Thoracic aorta (tissue), 2 donors: ENCODE data around the gene CD37. TPM values are rescaled to one million over a fixed set of nuclear protein-coding genes. Genes with fewer than 3 reads are reported as not detected.
"Not testable (repeated sequence)": the region's sequence is repeated elsewhere in the genome, so short reads cannot be mapped to it uniquely, and the experiment has no call there.

Experiments used
- ATAC-seq: fragments of 150-250 bp; one replicate; pipeline ENCODE4 v1.8.0; 2017; ENCODE audit warnings: low read depth; ENCODE audit not compliant: insufficient number of reproducible peaks, low FRiP score
- DNase-seq: peaks from one replicate; pipeline ENCODE4 v3.0.0-alpha.2; 2020; ENCODE audit warnings: low spot score
- H3K27ac ChIP-seq, 2 donors: fragments of 200-600 bp; sonication (generic); 1 replicate in 1 of 2; 2 replicates in 1 of 2; pipeline ENCODE4 v1.5.1; 2016; ENCODE audit warnings: mild to moderate bottlenecking in 2 of 2, moderate library complexity in 2 of 2
- H3K27me3 ChIP-seq: fragments of 200-600 bp; sonication (generic); replicated peaks from 2 replicates; pipeline ENCODE4 v1.6.0; 2016; ENCODE audit warnings: mild to moderate bottlenecking; ENCODE audit not compliant: insufficient read depth
- H3K36me3 ChIP-seq: fragments of 200-600 bp; sonication (generic); one replicate; pipeline ENCODE4 v1.5.1; 2016
- H3K4me1 ChIP-seq, 2 donors: fragments of 200-600 bp; sonication (generic); 1 replicate in 1 of 2; 2 replicates in 1 of 2; pipeline versions ENCODE4 v1.5.1 to v1.6.0; 2016; ENCODE audit warnings: low read depth in 2 of 2, mild to moderate bottlenecking in 1 of 2; ENCODE audit not compliant: control insufficient read depth in 1 of 2
- H3K4me3 ChIP-seq: fragments of 200-600 bp; sonication (generic); 2 replicates; pipeline ENCODE4 v1.5.1; 2016; ENCODE audit warnings: mild to moderate bottlenecking
- H3K9me3 ChIP-seq: fragments of 200-600 bp; sonication (generic); 2 replicates; pipeline ENCODE4 v1.5.1; 2016
- CTCF ChIP-seq: fragments of 200-600 bp; sonication (generic); IDR thresholded peaks from one replicate; pipeline ENCODE4 v1.5.1; 2019; ENCODE audit warnings: antibody characterized with exemption
- total RNA-seq, 2 donors: library from RNA; depleted of rRNA; stranded (reverse); fragments of >200 nt; gene quantifications; one replicate each; pipeline versions ENCODE4 v1.1.0 to v1.2.3, GENCODE V29; 2016

CD37 gene
- 10 to 100 TPM; 29.8 to 33.0 TPM for total RNA-seq

GRCh38 chr19:49335071-49335783, at the start of gene CD37:
TSS of gene CD37 (plus strand) at chr19:49335406. CDS start at chr19:49335541, 135 bp downstream.
- DNase-seq (no peak), ATAC-seq (no peak)
- H3K36me3 ChIP-seq = no peaks in the 10 kb centered on the region
- H3K27ac ChIP-seq = no peak within 1 kb of the TSS
- H3K27me3 ChIP-seq = no peaks in the 10 kb centered on the region
- H3K9me3 ChIP-seq = no peaks in the 10 kb centered on the region
- H3K4me1 ChIP-seq = peaks cover 0 to 15% of the 10 kb centered on the region in 2 donors
- no peak for TF ChIP-seq CTCF
- H3K4me3 ChIP-seq = peak within 1 kb of the TSS; percentile 66

GRCh38 chr19:49287141-49287770, 48.0 kb upstream of the CD37 start:
- H3K4me3 ChIP-seq = no peak overlapping the region
- ATAC-seq (no peak), DNase-seq (no peak)
- no peak for TF ChIP-seq CTCF
- no peaks in the 10 kb centered on the region for H3K36me3 ChIP-seq
- H3K27ac ChIP-seq = no peak overlapping the region
- no peaks in the 10 kb centered on the region for H3K27me3 ChIP-seq
- H3K4me1 ChIP-seq = no peaks in the 10 kb centered on the region
- no peaks in the 10 kb centered on the region for H3K9me3 ChIP-seq

GRCh38 chr19:49288205-49288604, 47.0 kb upstream of the CD37 start:
- DNase-seq, H3K4me3 ChIP-seq, H3K27ac ChIP-seq, H3K4me1 ChIP-seq, ATAC-seq, H3K27me3 ChIP-seq, H3K36me3 ChIP-seq, H3K9me3 ChIP-seq: not testable (repeated sequence)

GRCh38 chr19:49289286-49289685, 45.9 kb upstream of the CD37 start:
- not testable (repeated sequence) for H3K27ac ChIP-seq, H3K27me3 ChIP-seq, H3K9me3 ChIP-seq, H3K36me3 ChIP-seq, H3K4me3 ChIP-seq, ATAC-seq, DNase-seq, H3K4me1 ChIP-seq

GRCh38 chr19:49290517-49290916, 44.7 kb upstream of the CD37 start:
- DNase-seq (no peak), ATAC-seq (no peak)
- Histone ChIP-seq H3K9me3 (no peaks in the 10 kb centered on the region), H3K4me3 (no peak overlapping the region), H3K27me3 (no peaks in the 10 kb centered on the region), H3K27ac (no peak overlapping the region), H3K36me3 (no peaks in the 10 kb centered on the region), H3K4me1 (peaks cover 0 to 5% of the 10 kb centered on the region in 2 donors)
- TF ChIP-seq CTCF = no peak

GRCh38 chr19:49294401-49294800, 40.8 kb upstream of the CD37 start:
- Histone ChIP-seq H3K4me1 (peaks cover 0 to 10% of the 10 kb centered on the region in 2 donors), H3K4me3 (no peak overlapping the region), H3K36me3 (no peaks in the 10 kb centered on the region), H3K9me3 (no peaks in the 10 kb centered on the region), H3K27me3 (no peaks in the 10 kb centered on the region), H3K27ac (no peak overlapping the region)
- no peak for TF ChIP-seq CTCF
- DNase-seq (no peak), ATAC-seq (no peak)
